ENCODE results near the gene FURIN.

GRCh38 chr15:90924375-90924774, 56.0 kb downstream of the FURIN start:
- TF ChIP-seq, protein P1, sequence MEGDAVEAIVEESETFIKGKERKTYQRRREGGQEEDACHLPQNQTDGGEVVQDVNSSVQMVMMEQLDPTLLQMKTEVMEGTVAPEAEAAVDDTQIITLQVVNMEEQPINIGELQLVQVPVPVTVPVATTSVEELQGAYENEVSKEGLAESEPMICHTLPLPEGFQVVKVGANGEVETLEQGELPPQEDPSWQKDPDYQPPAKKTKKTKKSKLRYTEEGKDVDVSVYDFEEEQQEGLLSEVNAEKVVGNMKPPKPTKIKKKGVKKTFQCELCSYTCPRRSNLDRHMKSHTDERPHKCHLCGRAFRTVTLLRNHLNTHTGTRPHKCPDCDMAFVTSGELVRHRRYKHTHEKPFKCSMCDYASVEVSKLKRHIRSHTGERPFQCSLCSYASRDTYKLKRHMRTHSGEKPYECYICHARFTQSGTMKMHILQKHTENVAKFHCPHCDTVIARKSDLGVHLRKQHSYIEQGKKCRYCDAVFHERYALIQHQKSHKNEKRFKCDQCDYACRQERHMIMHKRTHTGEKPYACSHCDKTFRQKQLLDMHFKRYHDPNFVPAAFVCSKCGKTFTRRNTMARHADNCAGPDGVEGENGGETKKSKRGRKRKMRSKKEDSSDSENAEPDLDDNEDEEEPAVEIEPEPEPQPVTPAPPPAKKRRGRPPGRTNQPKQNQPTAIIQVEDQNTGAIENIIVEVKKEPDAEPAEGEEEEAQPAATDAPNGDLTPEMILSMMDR (IDR thresholded peaks at IDR 0.05; ENCODE audit: insufficient read depth, low read length): no peak
- TF ChIP-seq, protein P2, sequence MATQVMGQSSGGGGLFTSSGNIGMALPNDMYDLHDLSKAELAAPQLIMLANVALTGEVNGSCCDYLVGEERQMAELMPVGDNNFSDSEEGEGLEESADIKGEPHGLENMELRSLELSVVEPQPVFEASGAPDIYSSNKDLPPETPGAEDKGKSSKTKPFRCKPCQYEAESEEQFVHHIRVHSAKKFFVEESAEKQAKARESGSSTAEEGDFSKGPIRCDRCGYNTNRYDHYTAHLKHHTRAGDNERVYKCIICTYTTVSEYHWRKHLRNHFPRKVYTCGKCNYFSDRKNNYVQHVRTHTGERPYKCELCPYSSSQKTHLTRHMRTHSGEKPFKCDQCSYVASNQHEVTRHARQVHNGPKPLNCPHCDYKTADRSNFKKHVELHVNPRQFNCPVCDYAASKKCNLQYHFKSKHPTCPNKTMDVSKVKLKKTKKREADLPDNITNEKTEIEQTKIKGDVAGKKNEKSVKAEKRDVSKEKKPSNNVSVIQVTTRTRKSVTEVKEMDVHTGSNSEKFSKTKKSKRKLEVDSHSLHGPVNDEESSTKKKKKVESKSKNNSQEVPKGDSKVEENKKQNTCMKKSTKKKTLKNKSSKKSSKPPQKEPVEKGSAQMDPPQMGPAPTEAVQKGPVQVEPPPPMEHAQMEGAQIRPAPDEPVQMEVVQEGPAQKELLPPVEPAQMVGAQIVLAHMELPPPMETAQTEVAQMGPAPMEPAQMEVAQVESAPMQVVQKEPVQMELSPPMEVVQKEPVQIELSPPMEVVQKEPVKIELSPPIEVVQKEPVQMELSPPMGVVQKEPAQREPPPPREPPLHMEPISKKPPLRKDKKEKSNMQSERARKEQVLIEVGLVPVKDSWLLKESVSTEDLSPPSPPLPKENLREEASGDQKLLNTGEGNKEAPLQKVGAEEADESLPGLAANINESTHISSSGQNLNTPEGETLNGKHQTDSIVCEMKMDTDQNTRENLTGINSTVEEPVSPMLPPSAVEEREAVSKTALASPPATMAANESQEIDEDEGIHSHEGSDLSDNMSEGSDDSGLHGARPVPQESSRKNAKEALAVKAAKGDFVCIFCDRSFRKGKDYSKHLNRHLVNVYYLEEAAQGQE (IDR thresholded peaks at IDR 0.05; ENCODE audit: insufficient replicate concordance, low read depth): no peak

Measured in HL-60 (cell line).